CD14-positive monocyte (primary cell): ENCODE results near the gene FAF1. TPM values are rescaled to one million over a fixed set of nuclear protein-coding genes. Genes with fewer than 3 reads are reported as not detected.

Source experiments
- DNase-seq, 3 donors: peaks; one replicate each; pipeline ENCODE4 v3.0.0-alpha.2; 2011 to 2022
- H2AFZ ChIP-seq: 2 replicates; pipeline ENCODE4 v1.6.0; 2012; ENCODE audit warnings: mild to moderate bottlenecking, low read depth, low read length, inconsistent platforms; ENCODE audit not compliant: insufficient read depth, poor library complexity, severe bottlenecking
- H3K27ac ChIP-seq, 2 donors: 1 replicate in 1 of 2; 2 replicates in 1 of 2; pipeline ENCODE4 v1.5.1; 2012 to 2013; ENCODE audit warnings: low read length in 2 of 2, control low read depth in 1 of 2, inconsistent platforms in 1 of 2, low read depth in 1 of 2, mild to moderate bottlenecking in 1 of 2
- H3K27me3 ChIP-seq, 2 donors: one replicate each; pipeline versions ENCODE4 v1.6.0 to v1.6.1; 2011 to 2013; ENCODE audit warnings: low read length in 2 of 2; ENCODE audit not compliant: control insufficient read depth in 2 of 2, insufficient read depth in 2 of 2
- H3K36me3 ChIP-seq, 2 donors: replicated peaks in 1 of 2; 1 replicate in 1 of 2; 2 replicates in 1 of 2; pipeline versions ENCODE4 v1.5.1 to v1.6.1; 2012 to 2013; ENCODE audit warnings: low read length in 2 of 2, control low read depth in 1 of 2, inconsistent platforms in 1 of 2, mild to moderate bottlenecking in 1 of 2; ENCODE audit not compliant: insufficient read depth in 2 of 2, control insufficient read depth in 1 of 2
- H3K4me1 ChIP-seq, 2 donors: 1 replicate in 1 of 2; 2 replicates in 1 of 2; pipeline versions ENCODE4 v1.5.1 to v1.6.1; 2012 to 2013; ENCODE audit warnings: low read length in 2 of 2, control low read depth in 1 of 2, inconsistent platforms in 1 of 2, mild to moderate bottlenecking in 1 of 2, moderate library complexity in 1 of 2; ENCODE audit not compliant: insufficient read depth in 2 of 2, control insufficient read depth in 1 of 2
- H3K4me2 ChIP-seq: replicated peaks from 2 replicates; pipeline ENCODE3; 2012; ENCODE audit warnings: low read length, moderate library complexity, mild to moderate bottlenecking; ENCODE audit not compliant: poor library complexity, severe bottlenecking; ENCODE audit errors: extremely low read depth
- H3K4me3 ChIP-seq, 3 experiments: fragments of 200-600 bp in 1 of 3; sonication (generic) in 1 of 3; replicated peaks in 1 of 3; 1 replicate in 2 of 3; 2 replicates in 1 of 3; pipeline ENCODE4 v1.5.1; 2011 to 2013; ENCODE audit warnings: low read length in 3 of 3, mild to moderate bottlenecking in 3 of 3, control low read depth in 2 of 3, low read depth in 2 of 3, inconsistent platforms in 1 of 3, moderate library complexity in 1 of 3
- H3K79me2 ChIP-seq: 2 replicates; pipeline ENCODE4 v1.6.0; 2012; ENCODE audit warnings: mild to moderate bottlenecking, control low read depth, inconsistent platforms, low read length, moderate library complexity; ENCODE audit not compliant: insufficient read depth
- H3K9ac ChIP-seq: 2 replicates; pipeline ENCODE4 v1.6.0; 2017; ENCODE audit warnings: low read length, mild to moderate bottlenecking; ENCODE audit not compliant: insufficient read depth, poor library complexity, severe bottlenecking
- H3K9me3 ChIP-seq, 2 donors: replicated peaks in 1 of 2; 1 replicate in 1 of 2; 2 replicates in 1 of 2; pipeline versions ENCODE4 v1.5.1 to v1.6.1; 2012 to 2013; ENCODE audit warnings: low read length in 2 of 2, control low read depth in 1 of 2; ENCODE audit not compliant: control insufficient read depth in 1 of 2, insufficient read depth in 1 of 2
- H4K20me1 ChIP-seq: 2 replicates; pipeline ENCODE4 v1.6.0; 2012; ENCODE audit warnings: mild to moderate bottlenecking, low read length, control low read depth, moderate library complexity; ENCODE audit not compliant: insufficient read depth
- H3K27ac Mint-ChIP-seq, 7 donors: one replicate each; pipeline ENCODE4 v1.8.0; 2020; ENCODE audit warnings: mild to moderate bottlenecking in 7 of 7, mixed read lengths in 7 of 7, moderate library complexity in 6 of 7, inconsistent platforms in 2 of 7
- H3K27me3 Mint-ChIP-seq, 3 donors: one replicate each; pipeline ENCODE4 v1.8.0; 2021 to 2022; ENCODE audit warnings: low read depth in 3 of 3, mild to moderate bottlenecking in 3 of 3, mixed read lengths in 3 of 3, moderate library complexity in 3 of 3, inconsistent platforms in 1 of 3
- H3K36me3 Mint-ChIP-seq, 2 donors: one replicate each; pipeline ENCODE4 v1.8.0; 2020; ENCODE audit warnings: mixed read lengths in 2 of 2, inconsistent platforms in 1 of 2, mild to moderate bottlenecking in 1 of 2
- H3K4me1 Mint-ChIP-seq: one replicate; pipeline ENCODE4 v1.8.0; 2020; ENCODE audit warnings: mild to moderate bottlenecking, mixed read lengths
- H3K4me3 Mint-ChIP-seq, 2 donors: one replicate each; pipeline ENCODE4 v1.8.0; 2020; ENCODE audit warnings: mild to moderate bottlenecking in 2 of 2, mixed read lengths in 2 of 2, moderate library complexity in 1 of 2
- H3K9me3 Mint-ChIP-seq, 7 donors: one replicate each; pipeline ENCODE4 v1.8.0; 2020 to 2022; ENCODE audit warnings: mixed read lengths in 7 of 7, mild to moderate bottlenecking in 6 of 7, moderate library complexity in 6 of 7, inconsistent platforms in 2 of 7
- WGBS: methylation state at CpG from one replicate; pipeline ENCODE4 v1.1.5; 2013; ENCODE audit warnings: missing lambda C conversion rate; ENCODE audit not compliant: insufficient coverage; 5-methylcytosine and 5-hydroxymethylcytosine counted together
- intact Hi-C, 2 donors: fragments of 100-400 bp; cut with micrococcal nuclease; formaldehyde crosslinking; loops; one replicate each; pipeline versions ENCODE4 v1.15.0 to v1.15.1; 2023
- polyA plus RNA-seq, 3 donors: library from polyadenylated mRNA; depleted of rRNA in 1 of 3; unstranded in 2 of 3; stranded (reverse) in 1 of 3; fragments of 300-500 nt in 2 of 3; fragments of >200 nt in 1 of 3; fragmentation: Illumina TruSeq in 2 of 3; gene quantifications; 1 replicate in 2 of 3; 2 replicates in 1 of 3; pipeline ENCODE4 v1.2.3, GENCODE V29; 2012 to 2021
- TF ChIP-seq, protein P1 (sequence below): fragments of 200-600 bp; IDR thresholded peaks from one replicate; pipeline ENCODE4 v1.8.0; 2022; ENCODE audit warnings: antibody characterized with exemption, mild to moderate bottlenecking

The FAF1 gene
- polyA plus RNA-seq, 3 donors: 11.4 to 29.6 (median 16.9) TPM

DNA sequence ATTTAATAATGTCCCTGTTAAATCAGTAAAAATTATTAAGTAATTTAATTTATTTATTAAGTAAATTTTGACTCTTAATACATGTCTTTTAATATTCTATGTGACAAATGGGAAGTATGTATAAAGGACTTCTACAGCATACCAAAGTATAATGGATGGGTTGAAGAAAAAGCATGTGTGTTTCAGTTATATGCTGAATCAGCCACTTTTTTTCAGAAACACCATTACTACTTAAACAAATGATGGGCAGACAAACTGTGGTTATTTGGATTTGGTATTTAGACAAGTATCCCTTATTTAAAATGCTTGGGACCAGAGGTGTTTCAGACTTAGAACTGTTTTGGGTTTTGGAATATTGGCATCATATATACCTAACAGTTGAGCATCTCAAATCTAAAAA is 360.5 kb downstream of the FAF1 start:
- Mint-ChIP-seq H3K36me3 (peaks cover 9 to 10% of the 10 kb centered on the region in 2 donors), H3K27ac (no peak overlapping the region), H3K27me3 (peaks cover 0 to 1% (median 0%) of the 10 kb centered on the region in 3 donors), H3K4me1 (no peaks in the 10 kb centered on the region), H3K4me3 (no peak overlapping the region), H3K9me3 (peaks cover 0 to 2% (median 0%) of the 10 kb centered on the region in 7 donors)
- no peak for DNase-seq
- H3K9me3 ChIP-seq: no peaks in the 10 kb centered on the region
- no peak overlapping the region for H2AFZ ChIP-seq
- no peak overlapping the region for H3K27ac ChIP-seq
- H3K4me3 ChIP-seq: no peak overlapping the region
- H4K20me1 ChIP-seq: no peaks in the 10 kb centered on the region
- no peaks in the 10 kb centered on the region for H3K79me2 ChIP-seq
- no peak overlapping the region for H3K9ac ChIP-seq
- no peaks in the 10 kb centered on the region for H3K27me3 ChIP-seq
- H3K4me2 ChIP-seq: no peak overlapping the region
- no peaks in the 10 kb centered on the region for H3K4me1 ChIP-seq
- no peaks in the 10 kb centered on the region for H3K36me3 ChIP-seq
- TF ChIP-seq, protein P1, sequence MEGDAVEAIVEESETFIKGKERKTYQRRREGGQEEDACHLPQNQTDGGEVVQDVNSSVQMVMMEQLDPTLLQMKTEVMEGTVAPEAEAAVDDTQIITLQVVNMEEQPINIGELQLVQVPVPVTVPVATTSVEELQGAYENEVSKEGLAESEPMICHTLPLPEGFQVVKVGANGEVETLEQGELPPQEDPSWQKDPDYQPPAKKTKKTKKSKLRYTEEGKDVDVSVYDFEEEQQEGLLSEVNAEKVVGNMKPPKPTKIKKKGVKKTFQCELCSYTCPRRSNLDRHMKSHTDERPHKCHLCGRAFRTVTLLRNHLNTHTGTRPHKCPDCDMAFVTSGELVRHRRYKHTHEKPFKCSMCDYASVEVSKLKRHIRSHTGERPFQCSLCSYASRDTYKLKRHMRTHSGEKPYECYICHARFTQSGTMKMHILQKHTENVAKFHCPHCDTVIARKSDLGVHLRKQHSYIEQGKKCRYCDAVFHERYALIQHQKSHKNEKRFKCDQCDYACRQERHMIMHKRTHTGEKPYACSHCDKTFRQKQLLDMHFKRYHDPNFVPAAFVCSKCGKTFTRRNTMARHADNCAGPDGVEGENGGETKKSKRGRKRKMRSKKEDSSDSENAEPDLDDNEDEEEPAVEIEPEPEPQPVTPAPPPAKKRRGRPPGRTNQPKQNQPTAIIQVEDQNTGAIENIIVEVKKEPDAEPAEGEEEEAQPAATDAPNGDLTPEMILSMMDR: no peak
- intact Hi-C loops: no loop called here

DNA sequence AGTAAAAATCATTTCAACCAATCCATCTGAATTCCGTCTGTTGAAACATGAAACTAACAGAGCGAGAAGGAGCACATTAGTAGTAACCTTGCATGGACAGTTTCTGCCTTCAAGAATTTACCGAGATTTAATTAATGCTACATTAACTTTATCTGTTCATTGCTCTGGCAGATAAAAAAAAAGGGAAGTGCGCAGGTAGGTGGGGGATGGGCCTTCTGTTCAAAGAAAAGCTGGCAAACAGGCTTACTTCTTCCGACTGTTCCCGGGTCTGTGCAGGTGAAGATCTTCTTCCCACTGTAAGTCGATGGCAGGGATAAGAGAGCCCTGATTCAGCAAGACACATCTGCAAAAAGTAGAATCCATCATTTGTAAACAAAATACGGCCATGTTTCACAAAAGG is 364.2 kb downstream of the FAF1 start:
- Histone ChIP-seq H4K20me1 (no peaks in the 10 kb centered on the region), H3K27ac (no peak overlapping the region), H2AFZ (no peak overlapping the region), H3K27me3 (no peaks in the 10 kb centered on the region), H3K4me1 (no peaks in the 10 kb centered on the region), H3K9me3 (no peaks in the 10 kb centered on the region), H3K9ac (no peak overlapping the region), H3K36me3 (no peaks in the 10 kb centered on the region), H3K79me2 (no peaks in the 10 kb centered on the region), H3K4me3 (no peak overlapping the region), H3K4me2 (no peak overlapping the region)
- Mint-ChIP-seq H3K9me3 (peaks cover 0 to 2% (median 0%) of the 10 kb centered on the region in 7 donors), H3K4me1 (no peaks in the 10 kb centered on the region), H3K27me3 (peaks cover 0 to 3% (median 0%) of the 10 kb centered on the region in 3 donors), H3K36me3 (peaks cover 19 to 25% of the 10 kb centered on the region in 2 donors), H3K27ac (no peak overlapping the region), H3K4me3 (no peak overlapping the region)
- WGBS: 93% methylated on average over 3 of the region's 8 CpGs
- TF ChIP-seq, protein P1: no peak
- no peak for DNase-seq
- intact Hi-C loops: no loop called here
